ENCODE data around the gene ATXN2.
"Not testable (repeated sequence)": the region's sequence is repeated elsewhere in the genome, so short reads cannot be mapped to it uniquely, and the experiment has no call there.

Gene ATXN2

DNA sequence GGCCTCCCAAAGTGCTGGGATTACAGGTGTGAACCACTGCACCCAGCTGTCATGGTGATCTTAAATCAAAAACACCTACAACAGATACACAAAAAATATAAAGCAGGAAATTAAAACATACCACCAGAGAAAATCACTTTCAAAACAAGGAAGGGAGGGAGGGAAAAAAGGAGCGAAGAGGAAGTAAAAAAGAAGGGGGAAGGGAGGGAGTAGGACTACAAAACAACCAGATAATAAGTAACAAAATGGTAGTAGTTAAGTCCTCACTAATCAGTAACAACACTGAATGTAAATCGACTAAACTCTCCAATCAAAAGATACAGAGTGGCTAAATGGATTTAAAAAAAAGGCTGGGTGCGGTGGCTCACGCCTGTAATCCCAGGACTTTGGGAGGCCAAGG, 104.4 kb downstream of the ATXN2 start:
- CTCF ChIA-PET, result interaction anchor here (1.4 to 1.6 kb wide), 2 partner anchors 43 to 98 kb away, joined by 7 read pairs; no protein-coding TSS in a partner anchor
- no peak for DNase-seq (ENCODE audit: extremely low spot score)
- POLR2A ChIA-PET, result no interaction called here
- TF ChIP-seq, protein P1, sequence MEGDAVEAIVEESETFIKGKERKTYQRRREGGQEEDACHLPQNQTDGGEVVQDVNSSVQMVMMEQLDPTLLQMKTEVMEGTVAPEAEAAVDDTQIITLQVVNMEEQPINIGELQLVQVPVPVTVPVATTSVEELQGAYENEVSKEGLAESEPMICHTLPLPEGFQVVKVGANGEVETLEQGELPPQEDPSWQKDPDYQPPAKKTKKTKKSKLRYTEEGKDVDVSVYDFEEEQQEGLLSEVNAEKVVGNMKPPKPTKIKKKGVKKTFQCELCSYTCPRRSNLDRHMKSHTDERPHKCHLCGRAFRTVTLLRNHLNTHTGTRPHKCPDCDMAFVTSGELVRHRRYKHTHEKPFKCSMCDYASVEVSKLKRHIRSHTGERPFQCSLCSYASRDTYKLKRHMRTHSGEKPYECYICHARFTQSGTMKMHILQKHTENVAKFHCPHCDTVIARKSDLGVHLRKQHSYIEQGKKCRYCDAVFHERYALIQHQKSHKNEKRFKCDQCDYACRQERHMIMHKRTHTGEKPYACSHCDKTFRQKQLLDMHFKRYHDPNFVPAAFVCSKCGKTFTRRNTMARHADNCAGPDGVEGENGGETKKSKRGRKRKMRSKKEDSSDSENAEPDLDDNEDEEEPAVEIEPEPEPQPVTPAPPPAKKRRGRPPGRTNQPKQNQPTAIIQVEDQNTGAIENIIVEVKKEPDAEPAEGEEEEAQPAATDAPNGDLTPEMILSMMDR (IDR thresholded peaks at IDR 0.05; ENCODE audit: control extremely low read depth, extremely low read depth, low read depth, missing control alignments), result no peak

- DNase-seq (ENCODE audit: extremely low spot score); POLR2A ChIA-PET: not testable (repeated sequence)
- CTCF ChIA-PET, result interaction anchor here (1.2 kb wide), 1 partner anchor 96 kb away, joined by 3 read pairs; no protein-coding TSS in a partner anchor
Measured at GRCh38 chr12:111492979-111493378, 106.1 kb downstream of the ATXN2 start.

DNA sequence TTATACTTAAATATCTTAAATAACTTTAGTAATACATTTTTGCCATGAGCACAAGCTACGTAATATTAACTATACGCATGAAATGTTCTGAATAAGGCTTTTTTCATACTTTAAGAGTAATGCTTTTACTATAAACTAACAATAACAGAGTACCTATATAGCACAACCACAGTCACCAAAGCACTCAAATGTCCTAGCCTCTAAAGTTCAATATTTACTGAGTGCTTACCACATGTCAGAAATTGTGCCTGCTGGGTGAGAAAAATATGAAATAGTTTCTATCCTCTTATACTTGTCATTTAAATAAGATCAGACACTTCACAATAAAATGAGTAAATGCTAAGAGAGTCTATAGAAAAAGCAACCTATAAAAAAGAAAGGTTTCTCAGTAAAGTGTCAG, 110.3 kb downstream of the ATXN2 start:
- CTCF ChIA-PET, result interaction anchor here (2.6 kb wide), 1 partner anchor 92 kb away, joined by 11 read pairs; no protein-coding TSS in a partner anchor
- POLR2A ChIA-PET, result no interaction called here
- TF ChIP-seq, protein P1 (IDR thresholded peaks at IDR 0.05; ENCODE audit: control extremely low read depth, extremely low read depth, low read depth, missing control alignments), result no peak
- no peak for DNase-seq (ENCODE audit: extremely low spot score)

DNA sequence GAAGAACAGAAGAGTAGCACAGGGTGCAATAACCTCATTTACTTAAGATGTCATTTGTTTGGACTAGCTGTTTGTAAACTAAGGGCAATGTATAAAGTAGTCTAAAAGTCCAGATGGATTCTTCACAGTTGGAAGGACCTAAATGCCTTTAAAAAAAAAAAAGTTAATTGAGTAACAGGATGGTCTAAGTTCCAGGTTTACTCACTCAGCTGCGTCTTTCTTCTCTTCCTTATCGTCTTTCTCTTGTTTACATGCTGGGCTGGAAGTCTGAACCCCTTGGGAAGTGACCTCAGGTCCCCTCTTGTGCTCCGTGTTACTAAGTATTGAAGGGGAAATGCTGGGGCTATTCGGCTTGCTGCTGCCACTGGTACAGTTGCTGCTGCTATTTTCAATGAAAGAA, 110.8 kb downstream of the ATXN2 start:
- CTCF ChIA-PET, result interaction anchor here (1.2 to 2.6 kb wide), 2 partner anchors 37 to 92 kb away, joined by 4 to 11 read pairs; no protein-coding TSS in a partner anchor
- POLR2A ChIA-PET, result no interaction called here
- TF ChIP-seq, protein P1 (IDR thresholded peaks at IDR 0.05; ENCODE audit: control extremely low read depth, extremely low read depth, low read depth, missing control alignments), result no peak
- no peak for DNase-seq (ENCODE audit: extremely low spot score)

DNA sequence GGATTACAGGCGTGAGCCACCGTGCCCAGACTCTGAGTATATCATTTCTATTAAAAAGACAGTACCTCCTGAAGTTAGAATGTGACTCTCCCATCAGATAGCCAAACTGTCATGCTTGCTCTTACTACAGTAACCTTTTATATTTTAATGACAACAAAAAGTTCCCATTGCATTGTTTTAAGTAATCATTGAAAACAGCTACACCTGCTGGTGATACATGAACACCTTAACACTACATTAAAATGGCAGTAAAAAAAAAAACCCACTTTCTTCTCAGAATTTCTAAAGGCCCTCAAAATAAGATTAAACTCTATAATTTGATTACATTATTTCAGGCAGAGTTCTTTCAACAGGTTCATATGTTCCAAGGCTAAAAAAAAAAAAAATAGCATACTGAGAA, 116.7 kb downstream of the ATXN2 start:
- DNase-seq (ENCODE audit: extremely low spot score), result no peak
- TF ChIP-seq, protein P1 (IDR thresholded peaks at IDR 0.05; ENCODE audit: control extremely low read depth, extremely low read depth, low read depth, missing control alignments), result no peak
- CTCF ChIA-PET, result interaction anchor here (0.8 to 8.4 kb wide), 2 partner anchors 79 to 86 kb away, joined by 5 to 34 read pairs; no protein-coding TSS in a partner anchor
- POLR2A ChIA-PET, result interaction anchor here (0.6 kb wide), 1 partner anchor 51 kb away, joined by 4 read pairs; no protein-coding TSS in a partner anchor

- ChIA-PET POLR2A (no interaction called here), CTCF (interaction anchor here (1.5 to 4.3 kb wide), 6 partner anchors 12 to 104 kb away, joined by 3 to 24 read pairs (median 4); no protein-coding TSS in a partner anchor)
- TF ChIP-seq, protein P1 (IDR thresholded peaks at IDR 0.05; ENCODE audit: control extremely low read depth, extremely low read depth, low read depth, missing control alignments), result no peak
- DNase-seq (ENCODE audit: extremely low spot score), result no peak
Measured at GRCh38 chr12:111471236-111471635, 127.9 kb downstream of the ATXN2 start.

DNA sequence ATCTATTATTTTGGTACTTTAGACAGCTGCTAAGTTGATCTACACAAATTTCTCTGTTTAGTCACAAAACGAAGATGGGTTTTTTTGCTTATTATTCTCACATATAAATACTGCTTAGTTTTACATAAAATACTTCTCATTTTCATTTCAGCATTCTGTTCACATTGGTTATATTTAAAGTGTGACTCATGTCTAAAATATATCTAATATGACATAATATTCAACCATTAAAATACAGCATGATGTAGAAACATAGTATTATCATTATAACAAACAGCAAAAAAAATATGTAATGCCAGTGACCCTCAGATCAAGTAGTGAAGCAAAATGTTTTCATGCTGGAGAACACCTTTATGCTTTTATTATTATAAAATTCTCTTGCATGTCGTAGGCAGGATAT, 129.7 kb downstream of the ATXN2 start:
- DNase-seq (ENCODE audit: extremely low spot score), result no peak
- POLR2A ChIA-PET, result no interaction called here
- CTCF ChIA-PET, result no interaction called here
- TF ChIP-seq, protein P1 (IDR thresholded peaks at IDR 0.05; ENCODE audit: control extremely low read depth, extremely low read depth, low read depth, missing control alignments), result no peak
